LoVo (cell line): Measurements from ENCODE around the gene NHEJ1.
A peak's percentile ranks its signal among the peaks of the same experiment; 100 is the strongest.

Source experiments
- DNase-seq: peaks from one replicate; pipeline ENCODE4 v3.0.0-alpha.2; 2016; ENCODE audit warnings: low spot score

The NHEJ1 gene

DNA sequence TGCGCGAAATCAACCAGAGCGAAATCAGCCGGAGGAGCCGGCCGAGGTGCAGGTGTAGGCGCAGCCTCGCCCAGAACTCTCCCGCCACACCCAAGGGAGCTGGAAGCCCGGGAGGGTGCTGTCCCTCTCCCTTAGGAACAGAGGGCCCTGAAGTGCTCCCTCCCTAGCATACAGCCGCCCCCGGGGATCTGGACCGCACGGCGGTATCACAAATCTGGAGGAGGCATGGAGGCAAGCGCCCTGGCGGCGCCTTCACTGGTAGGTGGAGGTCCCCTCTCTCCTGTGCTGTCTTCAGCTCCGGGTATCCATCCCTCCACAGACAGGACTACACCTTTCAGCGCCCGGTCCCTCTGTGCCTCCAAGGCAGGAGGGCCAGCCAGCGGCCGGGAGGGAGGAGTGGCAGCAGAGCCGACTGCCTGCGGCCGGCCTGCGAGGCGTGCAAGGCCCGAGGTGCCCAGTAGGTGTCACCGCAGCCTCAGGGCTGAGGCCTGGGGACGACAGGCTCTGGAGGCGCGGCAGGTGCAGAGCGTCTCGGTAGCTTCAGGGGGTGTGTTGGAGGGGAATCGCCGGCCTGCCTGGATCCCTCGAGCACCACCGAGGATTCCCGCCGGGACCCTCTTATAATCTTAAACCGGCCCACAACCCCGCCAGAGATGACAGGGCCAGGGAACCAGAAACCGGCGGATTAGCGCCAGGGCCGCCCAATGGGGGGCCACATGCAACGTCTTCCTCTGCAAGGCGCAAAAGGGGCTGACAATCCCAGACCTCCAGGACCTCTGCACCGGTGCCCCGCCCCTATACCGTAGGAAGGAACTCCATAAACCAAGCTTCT is 102.7 kb downstream of the NHEJ1 start:
- peak; percentile 70 for DNase-seq

DNA sequence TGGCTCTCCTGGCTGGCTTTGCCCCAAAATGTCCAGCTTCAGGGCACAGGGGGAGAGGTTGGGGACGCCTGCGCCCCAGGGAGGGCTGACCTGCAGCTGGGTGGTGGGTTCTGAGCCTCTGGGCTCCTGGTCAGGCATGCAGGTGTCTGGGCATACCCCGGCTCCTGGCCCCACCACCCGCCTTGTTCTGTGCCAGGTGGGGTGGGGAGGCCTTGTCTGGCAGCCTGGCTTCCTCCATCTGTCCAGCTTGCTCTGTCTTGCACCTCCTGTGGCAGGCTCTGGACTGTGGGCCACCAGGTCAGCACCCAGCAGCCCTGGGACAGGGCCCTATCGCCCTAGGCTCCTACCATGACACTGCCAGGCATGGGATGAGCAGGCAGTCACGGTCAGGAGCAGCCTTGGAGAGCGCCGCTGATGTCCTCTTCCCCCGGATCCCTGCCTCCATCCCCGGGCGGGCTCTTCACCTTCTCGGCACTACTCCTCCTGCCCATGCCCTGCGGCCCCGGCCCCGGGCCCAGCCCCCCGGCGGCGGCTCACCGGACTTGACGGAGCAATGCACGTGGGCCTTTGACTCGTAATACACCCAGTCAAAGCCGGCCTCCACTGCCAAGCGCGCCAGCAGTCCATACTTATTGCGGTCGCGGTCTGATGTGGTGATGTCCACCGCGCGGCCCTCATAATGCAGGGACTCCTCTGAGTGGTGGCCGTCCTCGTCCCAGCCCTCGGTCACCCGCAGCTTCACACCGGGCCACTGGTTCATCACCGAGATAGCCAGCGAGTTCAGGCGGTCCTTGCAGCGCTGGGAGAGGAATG is 103.5 kb downstream of the NHEJ1 start:
- DNase-seq = no peak

DNA sequence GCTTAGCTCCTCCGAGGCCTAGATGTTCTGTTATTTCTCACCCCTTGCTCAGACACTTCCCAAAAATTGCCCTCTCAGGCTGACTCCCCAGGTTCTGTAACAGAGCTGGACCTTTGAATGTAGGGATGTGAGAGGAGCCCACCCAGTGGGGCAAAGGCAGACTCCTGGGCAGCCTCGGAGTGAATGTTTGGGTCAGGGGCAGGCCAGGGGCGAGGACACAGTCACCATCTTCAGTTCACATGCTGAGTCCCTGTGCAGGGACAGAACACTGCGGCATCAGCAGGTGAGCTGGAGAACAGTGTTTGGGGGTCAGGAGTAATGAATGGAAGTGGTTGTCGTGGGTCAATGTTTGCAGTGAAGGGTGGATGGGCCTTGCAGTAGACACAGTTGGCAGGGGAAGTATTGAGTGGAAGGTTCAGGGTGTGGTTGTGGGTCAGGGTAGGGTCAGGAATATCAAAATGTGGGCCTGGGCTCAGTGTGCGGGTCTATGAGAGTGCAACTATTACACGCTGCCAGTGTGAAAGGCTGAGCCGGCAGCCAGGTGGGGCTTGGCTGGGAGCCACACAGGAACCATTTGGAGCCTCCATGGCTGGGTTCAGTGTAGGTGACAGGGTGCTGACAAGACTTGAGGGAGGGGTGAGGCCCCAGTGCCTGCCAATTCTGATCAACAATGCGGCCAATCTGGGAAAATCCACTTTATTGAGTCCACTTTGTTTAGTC is 104.3 kb downstream of the NHEJ1 start:
- no peak for DNase-seq

DNA sequence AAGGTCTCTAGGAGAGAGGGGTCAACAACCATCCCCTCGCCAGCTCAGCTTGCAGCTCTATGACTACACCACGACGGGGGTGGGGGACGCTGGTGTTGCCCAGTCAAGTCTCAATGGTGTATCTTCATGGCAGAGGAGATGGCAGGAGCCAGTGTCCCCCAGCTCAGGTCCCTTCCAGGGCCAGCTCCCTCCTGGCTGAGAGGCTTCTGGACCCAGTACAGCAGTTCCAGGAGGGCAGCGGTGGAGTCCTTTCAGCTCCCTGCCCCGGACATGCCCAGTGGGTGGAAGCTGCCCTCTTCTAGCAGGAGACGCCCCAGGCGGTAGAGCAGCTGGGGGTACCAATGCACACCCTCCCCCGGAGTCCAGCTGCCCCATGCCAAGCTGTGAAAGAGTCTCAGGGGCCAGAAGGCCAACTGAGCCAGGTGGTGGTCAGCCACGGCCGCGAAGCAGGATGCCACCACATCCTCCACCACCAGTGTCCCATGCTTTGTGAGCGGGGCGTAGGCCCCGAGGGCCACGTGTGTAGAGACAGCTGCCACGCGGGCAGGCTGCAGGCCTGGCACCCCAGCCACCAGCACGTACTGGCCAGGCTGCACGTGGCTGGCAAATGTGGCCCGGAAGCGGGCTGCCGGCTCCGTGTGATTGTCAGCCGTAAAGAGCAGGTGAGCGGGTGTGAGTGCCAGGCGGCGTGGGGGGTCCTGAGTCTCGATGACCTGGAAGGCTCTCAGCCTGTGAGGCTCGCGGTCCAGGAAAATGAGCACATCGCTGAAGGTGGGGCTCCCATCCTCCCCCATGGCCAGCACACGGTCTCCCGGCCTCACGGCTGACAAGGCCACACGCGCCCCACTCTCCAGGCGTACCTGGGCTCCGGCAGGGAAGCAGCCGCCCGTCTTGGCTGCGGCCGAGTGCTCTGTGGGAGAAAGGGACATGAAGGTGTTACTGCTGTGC is 105.4 kb downstream of the NHEJ1 start:
- DNase-seq = no peak

DNA sequence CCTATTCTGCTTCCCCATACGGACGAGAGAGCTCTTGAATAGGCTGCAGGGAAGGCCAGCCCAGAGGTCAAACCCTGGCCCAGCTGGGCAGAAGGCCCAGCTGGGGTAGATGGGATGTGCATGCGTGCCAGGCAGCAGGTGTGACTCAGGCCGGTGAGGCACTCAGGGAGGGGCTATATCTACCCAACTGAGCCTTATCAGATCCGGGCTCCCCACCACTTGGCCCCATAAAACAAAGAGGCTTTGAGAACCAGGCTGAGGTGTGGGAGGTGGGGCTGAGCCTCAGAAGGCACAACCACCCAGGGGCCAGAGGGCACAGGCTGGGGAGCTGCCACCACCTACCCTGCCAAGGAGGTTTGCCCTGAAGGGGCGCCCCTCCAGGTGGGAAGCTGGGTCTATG is 111.3 kb downstream of the NHEJ1 start:
- DNase-seq = peak; percentile 57

DNA sequence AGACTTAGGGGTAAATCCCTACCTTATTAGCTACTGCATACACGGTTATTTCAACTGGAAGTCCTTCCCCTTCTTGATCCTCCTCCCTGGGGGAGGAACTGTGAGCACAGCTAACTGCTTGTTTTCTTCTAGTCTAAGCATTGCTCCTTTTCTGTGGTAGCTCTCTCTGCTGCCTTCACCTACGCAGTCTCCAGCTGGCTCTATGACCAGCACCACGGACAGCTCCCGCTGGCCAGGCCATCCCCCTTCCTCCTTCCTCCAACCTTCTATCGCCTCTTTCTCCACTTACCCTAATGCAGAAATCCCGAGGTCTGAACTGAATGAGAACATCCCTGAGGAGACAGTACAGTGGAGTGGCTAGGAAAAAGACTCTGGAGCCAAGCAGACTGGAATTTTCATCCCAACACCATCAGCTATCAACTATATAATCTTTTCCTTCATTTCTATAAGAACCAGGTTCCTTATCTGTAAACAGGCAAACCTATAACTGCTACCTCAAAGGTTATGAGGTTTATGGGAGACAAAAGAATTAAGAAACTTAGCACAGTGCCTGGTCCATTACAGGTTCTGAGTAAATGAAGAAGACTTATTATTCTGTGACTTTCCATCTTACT is 114.6 kb downstream of the NHEJ1 start:
- DNase-seq = peak; percentile 41

DNA sequence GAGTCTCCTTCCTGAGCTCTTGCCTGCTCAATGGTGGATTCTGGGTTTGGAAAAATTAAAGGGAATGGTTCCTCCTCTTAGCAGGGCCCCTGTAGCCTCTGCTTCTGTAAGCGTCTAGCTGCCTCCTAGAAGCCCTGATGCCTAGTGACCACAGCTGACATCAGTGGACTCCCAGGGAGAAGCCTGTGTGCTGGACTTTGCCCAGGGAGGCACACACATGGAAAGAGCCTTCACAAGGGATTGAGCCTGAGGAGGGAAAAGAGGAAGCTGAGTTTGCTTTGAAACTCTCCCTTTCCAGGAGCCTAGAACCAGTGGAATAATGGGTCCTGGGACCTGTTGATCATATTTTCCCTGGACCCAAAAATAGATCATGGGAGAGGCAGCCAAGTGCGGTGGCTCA is 117.9 kb downstream of the NHEJ1 start:
- peak; percentile 28 for DNase-seq

DNA sequence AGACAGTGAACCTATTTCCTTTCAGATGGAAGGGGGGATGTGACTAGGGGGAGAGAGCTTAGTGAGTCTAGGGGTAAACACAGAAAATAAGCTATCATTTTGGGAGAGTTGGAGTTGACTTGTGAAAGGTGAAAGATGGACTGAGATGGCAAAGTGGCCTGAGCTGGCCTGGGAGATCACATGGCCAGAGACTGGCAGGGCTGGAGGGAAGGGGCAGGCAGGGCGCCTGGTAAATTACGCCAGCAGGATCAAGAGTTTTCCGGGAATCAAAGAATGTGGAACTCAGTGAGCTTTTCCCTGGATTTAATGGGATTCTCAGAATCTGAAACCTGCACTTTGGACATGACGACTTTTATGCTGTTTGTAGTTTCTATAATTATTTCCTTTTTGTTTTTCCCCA is 118.5 kb downstream of the NHEJ1 start:
- no peak for DNase-seq

DNA sequence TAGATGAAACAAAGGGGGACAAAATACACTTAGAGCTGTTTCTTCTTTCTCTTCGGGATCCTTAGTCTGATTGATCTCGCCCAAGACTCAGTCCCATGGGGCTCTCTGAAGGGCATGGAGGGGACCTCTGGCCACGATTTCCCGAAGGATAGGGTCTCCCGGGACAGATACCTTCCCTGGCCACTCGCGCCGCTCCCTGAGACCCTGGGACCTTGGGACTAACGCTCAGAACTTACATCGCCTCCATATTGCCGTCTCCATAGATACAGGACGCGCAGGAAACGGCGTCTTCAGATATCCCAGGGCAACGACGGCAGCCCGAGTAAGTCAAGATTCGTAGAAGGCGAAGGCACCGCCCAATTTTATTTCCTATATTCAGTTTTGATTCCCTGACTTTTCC is 119.4 kb downstream of the NHEJ1 start, which contains the start of gene CFAP65:
Gene CFAP65 (minus strand): TSS at position 265 of the 400 bp plus-strand sequence. CDS start 2,468 bp downstream, outside the sequence.
- DNase-seq = no peak

DNA sequence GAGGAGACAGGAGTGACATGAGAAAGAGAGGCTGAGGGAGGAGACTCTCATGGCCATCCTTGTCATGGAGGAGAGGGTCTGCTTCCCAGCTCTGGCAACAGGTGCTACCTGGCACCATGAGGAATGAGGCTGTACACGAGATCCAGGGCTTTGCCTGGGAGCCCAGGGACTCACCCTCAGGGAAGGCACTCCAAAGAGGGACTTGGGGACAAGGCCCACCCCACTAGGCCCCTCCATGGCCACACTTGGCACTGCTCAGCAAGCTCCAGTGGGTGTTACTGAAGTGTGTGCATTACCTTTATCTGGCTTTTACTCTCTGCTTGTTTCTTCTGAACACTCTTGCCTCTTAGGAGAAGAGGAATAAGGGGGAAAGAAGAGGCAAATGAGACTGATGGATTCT is 122.0 kb downstream of the NHEJ1 start:
- no peak for DNase-seq

DNA sequence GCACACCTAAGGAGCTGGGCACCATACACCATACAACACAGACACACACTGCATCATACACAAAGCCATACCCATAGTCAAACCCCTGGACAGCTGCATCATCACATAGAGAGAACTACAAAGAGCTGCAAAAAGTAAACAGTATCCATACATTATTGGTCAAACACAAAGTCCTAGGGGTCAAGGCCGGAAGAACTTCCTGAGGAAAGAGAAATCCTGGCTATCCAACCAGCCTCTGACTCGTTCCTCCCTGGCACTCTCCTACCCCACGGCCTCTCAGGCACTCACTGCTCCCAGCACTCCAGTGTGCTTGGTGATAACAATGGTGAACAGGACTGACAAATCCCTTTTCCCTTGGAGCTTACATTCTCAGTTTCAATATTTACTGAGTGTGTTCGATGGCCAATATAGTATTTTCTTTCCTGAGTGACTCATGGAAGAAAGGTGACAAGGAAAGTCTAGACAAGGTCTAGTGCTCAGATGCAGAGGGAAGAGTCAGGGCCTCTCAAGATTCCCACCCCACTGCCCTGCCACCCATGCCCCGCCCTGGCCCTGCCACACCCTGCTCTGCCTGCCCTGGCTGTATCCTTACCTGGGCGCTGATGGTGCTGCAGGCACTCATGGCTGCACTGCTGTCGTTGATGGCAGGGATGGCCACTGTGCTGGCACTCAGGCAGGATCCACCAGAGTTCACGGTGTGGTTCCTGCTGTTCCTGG is 122.7 kb downstream of the NHEJ1 start:
- no peak for DNase-seq

DNA sequence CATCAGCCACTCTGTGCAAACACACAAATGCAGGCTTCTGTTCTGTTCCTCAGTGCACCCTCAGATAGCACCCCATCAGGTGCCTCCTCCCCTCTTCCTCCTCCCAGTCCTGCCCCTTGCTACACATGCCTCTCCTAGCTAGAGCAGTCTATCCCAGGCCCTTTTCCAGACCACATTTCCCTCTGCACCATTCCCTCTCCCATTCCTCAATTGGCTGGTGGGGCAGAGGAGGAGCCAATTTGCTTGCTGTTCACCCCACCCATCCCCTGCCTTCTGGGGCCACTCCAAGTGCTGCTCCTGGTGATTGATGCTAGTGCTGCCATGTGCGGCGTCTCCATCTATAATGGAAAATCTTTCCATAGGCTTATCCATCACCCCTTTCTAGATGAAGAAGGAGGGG is 124.7 kb downstream of the NHEJ1 start:
- no peak for DNase-seq

DNA sequence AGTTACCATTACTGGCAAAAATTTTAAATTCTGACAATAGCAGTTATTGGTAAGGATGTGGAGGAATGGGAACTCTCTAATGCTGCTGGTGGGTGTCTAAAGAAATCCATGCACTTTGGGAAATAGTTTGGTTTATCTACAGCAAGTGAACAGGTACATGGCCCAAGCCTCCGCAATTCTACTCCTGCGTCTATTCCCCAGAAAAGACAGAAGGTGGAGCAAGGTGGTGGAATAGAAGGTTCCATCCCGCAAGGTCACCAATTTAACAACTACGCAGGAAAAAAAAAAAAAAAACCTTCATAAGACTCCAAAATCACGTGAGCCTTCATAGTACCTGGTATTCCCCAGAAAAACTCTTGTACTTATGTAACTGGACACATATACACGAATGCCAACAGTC is 125.8 kb downstream of the NHEJ1 start:
- no peak for DNase-seq

DNA sequence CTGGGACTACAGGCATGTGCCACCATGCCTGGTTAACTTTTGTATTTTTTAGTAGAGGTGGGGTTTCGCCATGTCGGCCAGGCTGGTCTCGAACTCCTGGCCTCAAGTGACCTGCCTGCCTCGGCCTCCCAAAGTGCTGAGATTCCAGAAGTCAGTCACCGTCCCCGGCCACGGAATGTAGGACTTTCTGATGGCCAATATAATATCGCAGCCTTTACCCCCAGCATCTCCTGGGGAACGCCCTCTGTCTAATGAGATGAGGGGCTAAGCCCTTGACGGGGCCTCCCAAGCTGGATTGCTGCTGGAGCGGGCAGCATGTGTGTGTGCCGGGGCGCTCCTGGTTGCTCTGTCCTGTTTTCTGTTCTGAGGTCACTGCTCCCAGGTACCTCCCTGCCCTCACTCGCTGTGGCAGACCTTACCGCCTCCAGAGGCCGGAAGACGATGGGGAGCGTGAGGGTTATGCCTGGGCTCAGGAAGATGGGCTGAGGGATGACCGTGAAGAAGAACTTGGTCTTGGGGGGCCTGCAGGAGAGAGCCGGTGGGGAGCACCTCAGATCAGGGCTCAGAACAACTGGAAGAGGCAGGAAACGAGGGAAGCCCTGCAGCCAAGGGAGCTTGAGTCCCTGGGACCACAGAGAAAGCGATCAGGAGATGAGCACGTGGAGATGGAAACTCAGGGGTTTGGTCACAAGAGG is 128.4 kb downstream of the NHEJ1 start:
- no peak for DNase-seq

DNA sequence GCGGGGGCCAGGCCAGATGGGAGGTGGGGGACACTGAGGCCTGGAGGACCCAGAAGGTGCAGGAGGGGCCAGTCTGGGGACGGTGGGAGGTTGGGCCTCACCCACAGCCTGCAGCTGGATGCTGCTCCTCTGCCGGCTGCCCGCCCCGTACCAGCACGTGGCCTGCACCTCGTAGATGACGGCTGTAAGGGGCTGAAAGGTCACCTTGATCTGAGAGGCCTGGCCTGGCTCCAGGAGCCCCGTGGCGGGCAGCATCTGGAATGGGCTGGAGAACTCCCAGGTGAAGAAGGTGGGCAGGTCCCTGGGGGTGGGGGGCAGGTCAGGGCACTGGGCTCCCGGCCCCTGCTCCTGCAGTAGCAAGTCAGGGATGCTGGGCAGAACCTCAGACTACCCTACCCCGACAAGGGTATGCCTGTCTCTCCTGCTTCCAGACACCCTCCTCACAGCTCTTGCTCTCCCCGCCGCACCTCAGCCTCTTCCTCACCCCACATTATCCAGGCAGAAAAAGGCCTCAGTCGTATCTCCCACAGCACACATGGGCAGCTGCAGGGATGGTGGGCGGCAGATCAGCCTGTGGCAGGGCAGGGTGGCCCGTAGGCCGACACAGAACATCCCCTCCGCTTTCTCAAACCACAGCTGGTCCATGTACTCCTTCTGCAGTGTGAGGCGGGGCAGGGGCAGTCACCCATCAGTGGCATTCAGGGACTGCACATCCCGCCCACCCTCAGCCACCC is 129.4 kb downstream of the NHEJ1 start:
- no peak for DNase-seq

DNA sequence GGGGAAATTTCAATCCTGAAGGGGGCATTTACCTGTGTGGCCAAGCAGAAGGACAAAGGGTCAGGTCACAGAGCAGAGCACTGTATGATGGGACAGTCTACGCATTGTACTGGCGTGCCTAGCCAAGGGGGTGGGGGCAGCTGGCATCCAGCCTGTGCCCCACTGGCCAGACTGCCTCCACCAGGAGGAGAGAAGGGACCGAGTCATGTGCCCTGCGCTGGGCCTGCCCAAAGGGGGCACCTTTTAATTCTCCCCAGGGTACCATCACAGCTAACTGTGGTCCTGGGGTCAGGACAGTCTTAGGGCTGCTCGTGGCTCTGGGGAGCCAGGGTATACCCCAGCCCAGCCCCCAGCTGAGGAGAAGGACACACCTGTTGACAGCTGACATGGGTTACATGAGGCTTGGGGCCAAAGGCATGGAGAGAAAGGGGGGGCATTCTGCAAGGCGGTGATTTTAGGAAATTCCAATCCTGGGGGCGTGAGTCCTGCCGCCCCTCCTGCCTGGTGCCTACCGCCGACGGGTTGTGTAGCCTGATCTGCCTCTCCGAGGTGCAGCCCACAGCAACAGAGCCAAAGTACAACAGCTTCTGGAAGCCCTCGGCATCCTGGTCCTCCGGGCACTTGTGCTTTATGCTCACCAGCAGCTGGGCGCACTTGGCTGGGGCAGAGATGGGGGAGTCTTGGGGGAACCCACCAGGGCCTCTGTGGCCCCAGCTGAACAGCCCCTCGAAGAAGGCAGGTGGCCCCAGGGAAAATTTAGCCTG is 130.3 kb downstream of the NHEJ1 start:
- no peak for DNase-seq

DNA sequence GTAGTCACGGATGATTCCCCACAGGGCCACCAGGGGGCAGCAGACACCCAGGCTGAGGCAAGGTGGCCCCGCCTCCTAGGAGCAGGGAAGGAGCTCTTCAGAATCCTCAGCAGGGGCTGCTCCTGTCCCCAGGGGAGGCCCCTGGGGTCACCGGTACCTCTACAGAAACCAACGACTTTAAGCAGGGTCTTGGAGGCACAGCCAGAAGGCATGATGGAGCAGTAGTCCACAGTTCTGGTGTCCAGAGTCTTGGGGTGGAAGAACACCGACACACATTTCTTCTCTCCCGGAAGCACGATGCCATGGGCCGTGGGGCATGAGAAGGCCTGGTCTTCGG is 130.8 kb downstream of the NHEJ1 start:
- peak; percentile 79 for DNase-seq
